ENCODE measurements around the gene PPM1L.
"Not testable (repeated sequence)": the region's sequence is repeated elsewhere in the genome, so short reads cannot be mapped to it uniquely, and the experiment has no call there.

PPM1L gene

DNA sequence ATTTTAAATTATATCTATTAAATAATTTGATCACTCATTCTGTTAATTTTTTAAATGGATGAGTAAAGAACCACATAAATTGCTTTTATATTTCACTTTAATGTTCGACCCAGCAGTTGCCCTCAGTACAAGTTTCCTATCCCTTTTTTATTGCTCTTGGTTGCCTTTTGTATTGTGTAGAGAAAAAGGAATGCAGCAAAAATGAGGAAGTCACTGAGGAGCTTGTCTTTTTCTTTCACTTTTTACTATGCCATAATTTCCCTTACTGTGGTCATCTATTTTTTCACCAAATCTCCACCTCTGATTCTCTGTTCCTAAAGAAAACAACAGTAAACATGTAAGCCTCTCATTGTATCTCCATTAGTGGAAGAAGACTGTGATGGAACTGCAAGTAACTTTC is 226.5 kb downstream of the PPM1L start:
- Histone ChIP-seq H2AFZ (ENCODE audit: low read length) (no peak overlapping the region), H3K79me2 (ENCODE audit: insufficient read depth, low read length) (no peaks in the 10 kb centered on the region), H3K9me2 (ENCODE audit: low read depth, low read length) (no peaks in the 10 kb centered on the region), H3K9ac (ENCODE audit: low read length) (no peak overlapping the region), H3F3A (ENCODE audit: insufficient read depth, low read length) (no peaks in the 10 kb centered on the region), H3K4me1 (ENCODE audit: insufficient read depth, low read length, severe bottlenecking) (no peaks in the 10 kb centered on the region), H3K36me3 (ENCODE audit: insufficient read depth, low read length) (no peaks in the 10 kb centered on the region), H3K9me3 (ENCODE audit: low read length) (no peaks in the 10 kb centered on the region), H3K27me3 (ENCODE audit: insufficient read depth, low read length) (no peaks in the 10 kb centered on the region), H3K4me3 (ENCODE audit: low read depth, low read length, poor library complexity, severe bottlenecking) (no peak overlapping the region), H4K20me1 (ENCODE audit: insufficient read depth, low read length) (no peaks in the 10 kb centered on the region; the same call in 1 of the 2 replicates), H3K27ac (ENCODE audit: low read depth, low read length, poor library complexity, severe bottlenecking) (no peak overlapping the region), H3K4me2 (ENCODE audit: low read length) (no peak overlapping the region)
- no peak for TF ChIP-seq EZH2 (IDR thresholded peaks at IDR 0.05; ENCODE audit: borderline replicate concordance, low read length)
- TF ChIP-seq, protein P1, sequence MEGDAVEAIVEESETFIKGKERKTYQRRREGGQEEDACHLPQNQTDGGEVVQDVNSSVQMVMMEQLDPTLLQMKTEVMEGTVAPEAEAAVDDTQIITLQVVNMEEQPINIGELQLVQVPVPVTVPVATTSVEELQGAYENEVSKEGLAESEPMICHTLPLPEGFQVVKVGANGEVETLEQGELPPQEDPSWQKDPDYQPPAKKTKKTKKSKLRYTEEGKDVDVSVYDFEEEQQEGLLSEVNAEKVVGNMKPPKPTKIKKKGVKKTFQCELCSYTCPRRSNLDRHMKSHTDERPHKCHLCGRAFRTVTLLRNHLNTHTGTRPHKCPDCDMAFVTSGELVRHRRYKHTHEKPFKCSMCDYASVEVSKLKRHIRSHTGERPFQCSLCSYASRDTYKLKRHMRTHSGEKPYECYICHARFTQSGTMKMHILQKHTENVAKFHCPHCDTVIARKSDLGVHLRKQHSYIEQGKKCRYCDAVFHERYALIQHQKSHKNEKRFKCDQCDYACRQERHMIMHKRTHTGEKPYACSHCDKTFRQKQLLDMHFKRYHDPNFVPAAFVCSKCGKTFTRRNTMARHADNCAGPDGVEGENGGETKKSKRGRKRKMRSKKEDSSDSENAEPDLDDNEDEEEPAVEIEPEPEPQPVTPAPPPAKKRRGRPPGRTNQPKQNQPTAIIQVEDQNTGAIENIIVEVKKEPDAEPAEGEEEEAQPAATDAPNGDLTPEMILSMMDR (IDR thresholded peaks at IDR 0.05; ENCODE audit: low read length), result no peak

DNA sequence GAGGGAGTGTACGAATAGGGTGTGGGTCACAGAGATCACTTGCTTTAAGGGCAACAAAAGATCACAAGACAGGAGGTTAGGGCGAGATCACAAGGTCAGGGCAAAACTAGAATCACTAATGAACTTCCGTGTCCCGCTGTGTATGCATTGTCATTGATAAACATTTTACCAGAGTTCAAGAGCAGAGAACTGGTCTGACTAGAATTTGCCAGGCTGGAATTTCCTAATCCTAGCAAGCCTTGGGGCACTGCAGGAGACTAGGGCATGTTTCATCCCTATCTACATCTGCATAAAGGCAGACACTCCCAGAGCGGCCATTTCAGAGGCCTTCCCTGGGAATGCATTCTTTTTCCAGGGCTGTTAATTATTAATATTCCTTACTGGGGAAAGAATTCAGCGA is 227.9 kb downstream of the PPM1L start:
- H4K20me1 ChIP-seq (ENCODE audit: insufficient read depth, low read length); H3K4me2 ChIP-seq (ENCODE audit: low read length); H3K9me2 ChIP-seq (ENCODE audit: low read depth, low read length); H3K27ac ChIP-seq (ENCODE audit: low read depth, low read length, poor library complexity, severe bottlenecking); H3K9me3 ChIP-seq (ENCODE audit: low read length); H3F3A ChIP-seq (ENCODE audit: insufficient read depth, low read length); H3K27me3 ChIP-seq (ENCODE audit: insufficient read depth, low read length); H3K36me3 ChIP-seq (ENCODE audit: insufficient read depth, low read length); H3K4me3 ChIP-seq (ENCODE audit: low read depth, low read length, poor library complexity, severe bottlenecking); H3K4me1 ChIP-seq (ENCODE audit: insufficient read depth, low read length, severe bottlenecking); H3K79me2 ChIP-seq (ENCODE audit: insufficient read depth, low read length); H2AFZ ChIP-seq (ENCODE audit: low read length); H3K9ac ChIP-seq (ENCODE audit: low read length): not testable (repeated sequence)

DNA sequence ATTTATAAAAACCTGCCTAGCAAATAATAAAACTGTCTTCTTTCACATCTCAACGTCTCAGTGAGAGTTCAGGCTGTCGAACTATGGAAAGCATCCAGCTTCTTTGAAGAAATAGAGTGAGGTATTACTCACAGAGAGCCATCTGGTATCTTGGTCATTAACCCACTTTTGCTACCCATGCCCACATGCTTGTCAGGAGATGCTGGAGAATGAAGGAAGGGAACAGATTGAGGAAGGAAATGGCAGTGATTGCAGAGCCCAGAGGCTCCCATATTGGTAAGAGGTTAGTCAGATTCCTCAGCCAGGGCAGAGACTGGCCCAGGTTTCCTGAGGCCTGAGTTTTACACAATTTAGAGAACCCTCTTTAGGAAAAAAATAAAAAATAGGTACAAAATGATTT is 230.0 kb downstream of the PPM1L start:
- Histone ChIP-seq H2AFZ (ENCODE audit: low read length) (no peak overlapping the region), H3K9ac (ENCODE audit: low read length) (no peak overlapping the region)

More for the DNA sequence above, 230.0 kb downstream of the PPM1L start:
- TF ChIP-seq EZH2 (IDR thresholded peaks at IDR 0.05; ENCODE audit: borderline replicate concordance, low read length), result no peak
- TF ChIP-seq, protein P1 (IDR thresholded peaks at IDR 0.05; ENCODE audit: low read length), result no peak
- Histone ChIP-seq H3F3A (ENCODE audit: insufficient read depth, low read length) (no peaks in the 10 kb centered on the region), H4K20me1 (ENCODE audit: insufficient read depth, low read length) (no peaks in the 10 kb centered on the region; the same call in 1 of the 2 replicates), H3K9me3 (ENCODE audit: low read length) (no peaks in the 10 kb centered on the region), H3K9me2 (ENCODE audit: low read depth, low read length) (no peaks in the 10 kb centered on the region), H3K79me2 (ENCODE audit: insufficient read depth, low read length) (no peaks in the 10 kb centered on the region), H3K4me3 (ENCODE audit: low read depth, low read length, poor library complexity, severe bottlenecking) (no peak overlapping the region), H3K4me1 (ENCODE audit: insufficient read depth, low read length, severe bottlenecking) (no peaks in the 10 kb centered on the region), H3K27me3 (ENCODE audit: insufficient read depth, low read length) (no peaks in the 10 kb centered on the region), H3K36me3 (ENCODE audit: insufficient read depth, low read length) (no peaks in the 10 kb centered on the region), H3K4me2 (ENCODE audit: low read length) (no peak overlapping the region), H3K27ac (ENCODE audit: low read depth, low read length, poor library complexity, severe bottlenecking) (no peak overlapping the region)
